Omental fat pad (tissue), 4 donors: ENCODE data around the gene FAM222A. TPM values are rescaled to one million over a fixed set of nuclear protein-coding genes. Genes with fewer than 3 reads are reported as not detected.

ENCODE experiments used
- ATAC-seq: fragments of 150-250 bp; one replicate; pipeline ENCODE4 v1.9.1; 2016; ENCODE audit warnings: mild to moderate bottlenecking, moderate library complexity; ENCODE audit not compliant: low FRiP score
- DNase-seq: peaks from one replicate; pipeline ENCODE4 v3.0.0-alpha.2; 2019; ENCODE audit warnings: low spot score
- total RNA-seq, 4 donors: library from RNA; depleted of rRNA; stranded (reverse); fragments of >200 nt; gene quantifications; one replicate each; pipeline ENCODE4 v1.1.0, GENCODE V29; 2016
- TF ChIP-seq, protein P1 (sequence below), 3 donors: fragments of 450-650 bp; IDR thresholded peaks; one replicate each; pipeline ENCODE4 v1.5.1; 2016 to 2017; ENCODE audit warnings: antibody characterized with exemption in 3 of 3, mild to moderate bottlenecking in 3 of 3, moderate library complexity in 2 of 3

The FAM222A gene
- total RNA-seq, 4 donors from 2014 or later = 0.94 to 2.6 (median 2.3) TPM; not detected in 1

DNA sequence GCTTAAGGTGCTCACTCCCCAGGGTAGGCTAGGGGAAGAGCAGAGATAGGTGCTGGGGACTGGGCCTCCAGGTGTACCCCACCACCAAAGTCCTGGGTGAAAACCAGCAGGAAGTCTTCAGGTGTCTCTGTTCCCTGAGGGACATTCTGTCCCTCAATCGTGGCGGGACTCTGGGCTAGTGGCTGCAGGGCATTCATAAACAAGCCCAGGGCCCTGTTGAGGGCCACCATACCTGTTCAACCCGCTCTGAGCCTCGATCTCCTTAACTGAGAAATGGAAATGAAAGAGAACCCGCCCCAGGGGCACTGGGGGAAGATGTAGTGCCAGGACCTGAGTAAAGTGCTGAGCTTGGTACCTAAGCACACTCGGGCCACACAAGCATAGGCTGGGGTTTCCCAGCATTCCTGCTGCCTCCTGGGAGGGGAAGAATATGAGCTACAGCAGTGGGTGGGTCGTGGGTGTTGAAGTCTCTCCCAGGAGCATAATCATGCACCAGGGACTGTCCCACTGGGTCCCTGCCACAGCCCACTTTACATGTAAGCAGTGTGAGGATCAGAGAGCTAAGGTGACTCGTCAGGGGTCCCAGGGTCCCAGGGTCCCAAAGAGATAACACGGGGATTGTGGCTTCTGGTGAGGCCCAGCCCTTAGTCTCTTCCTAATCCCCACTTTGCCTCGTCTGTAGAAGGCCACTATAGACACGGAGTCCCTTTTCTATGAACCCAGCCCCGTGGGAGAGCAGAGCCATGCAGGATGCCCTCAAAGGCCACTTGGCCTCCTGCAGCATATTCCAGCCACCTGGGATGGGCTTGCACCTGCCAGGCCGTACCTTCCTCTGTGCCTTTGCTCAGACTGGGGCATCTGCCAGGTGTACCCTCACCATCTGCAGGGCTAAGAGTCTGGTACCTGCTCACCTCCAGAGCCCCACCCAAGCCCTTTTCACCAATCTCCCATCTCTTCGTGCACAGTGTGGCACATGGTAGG lies 14.4 kb downstream of the FAM222A start:
- ATAC-seq (no peak), DNase-seq (no peak)
- TF ChIP-seq, protein P1, sequence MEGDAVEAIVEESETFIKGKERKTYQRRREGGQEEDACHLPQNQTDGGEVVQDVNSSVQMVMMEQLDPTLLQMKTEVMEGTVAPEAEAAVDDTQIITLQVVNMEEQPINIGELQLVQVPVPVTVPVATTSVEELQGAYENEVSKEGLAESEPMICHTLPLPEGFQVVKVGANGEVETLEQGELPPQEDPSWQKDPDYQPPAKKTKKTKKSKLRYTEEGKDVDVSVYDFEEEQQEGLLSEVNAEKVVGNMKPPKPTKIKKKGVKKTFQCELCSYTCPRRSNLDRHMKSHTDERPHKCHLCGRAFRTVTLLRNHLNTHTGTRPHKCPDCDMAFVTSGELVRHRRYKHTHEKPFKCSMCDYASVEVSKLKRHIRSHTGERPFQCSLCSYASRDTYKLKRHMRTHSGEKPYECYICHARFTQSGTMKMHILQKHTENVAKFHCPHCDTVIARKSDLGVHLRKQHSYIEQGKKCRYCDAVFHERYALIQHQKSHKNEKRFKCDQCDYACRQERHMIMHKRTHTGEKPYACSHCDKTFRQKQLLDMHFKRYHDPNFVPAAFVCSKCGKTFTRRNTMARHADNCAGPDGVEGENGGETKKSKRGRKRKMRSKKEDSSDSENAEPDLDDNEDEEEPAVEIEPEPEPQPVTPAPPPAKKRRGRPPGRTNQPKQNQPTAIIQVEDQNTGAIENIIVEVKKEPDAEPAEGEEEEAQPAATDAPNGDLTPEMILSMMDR (IDR thresholded peaks at IDR 0.05) = no peak

DNA sequence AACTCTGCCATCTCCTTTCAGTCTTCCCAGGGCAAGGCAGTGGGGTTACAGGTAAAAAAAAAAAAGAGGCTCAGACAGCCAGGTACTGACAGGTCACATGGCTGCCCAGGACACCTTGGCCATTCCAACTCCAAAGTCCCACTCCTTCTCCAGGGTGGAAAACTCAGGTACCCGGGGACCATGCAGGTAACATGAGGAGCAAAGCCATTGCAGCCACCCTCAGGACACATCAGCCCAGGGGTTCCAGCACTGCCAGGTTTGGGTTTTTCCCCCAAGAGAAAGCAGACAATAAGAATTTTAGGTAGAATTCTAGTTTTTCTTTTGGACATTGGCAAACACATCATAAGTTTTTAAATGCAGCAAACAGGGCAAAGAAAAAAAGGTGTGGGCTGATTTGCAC lies 15.3 kb downstream of the FAM222A start:
- TF ChIP-seq, protein P1 (IDR thresholded peaks at IDR 0.05) = no peak
- DNase-seq (no peak), ATAC-seq (no peak)

DNA sequence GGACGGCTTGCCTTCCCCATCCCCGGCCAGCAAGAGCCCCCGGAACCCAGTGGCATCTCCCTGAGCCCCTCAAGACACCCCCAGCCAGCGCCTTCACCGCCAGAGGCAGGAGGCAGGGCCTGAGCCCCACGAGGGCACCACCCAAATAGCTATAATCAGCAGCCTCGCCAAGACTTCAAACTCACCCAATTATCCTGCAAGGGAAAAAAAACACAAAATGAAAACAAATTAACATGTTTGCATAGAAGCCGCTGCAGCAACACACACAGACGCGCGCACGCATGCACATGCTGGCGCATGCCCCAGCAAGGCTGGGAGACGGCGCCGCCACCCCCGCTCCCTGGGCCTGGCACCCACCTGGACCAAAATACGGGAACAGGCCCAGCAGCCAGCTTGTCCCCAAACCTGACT lies 15.8 kb downstream of the FAM222A start:
- DNase-seq (no peak), ATAC-seq (no peak)
- TF ChIP-seq, protein P1 (IDR thresholded peaks at IDR 0.05) = no peak

DNA sequence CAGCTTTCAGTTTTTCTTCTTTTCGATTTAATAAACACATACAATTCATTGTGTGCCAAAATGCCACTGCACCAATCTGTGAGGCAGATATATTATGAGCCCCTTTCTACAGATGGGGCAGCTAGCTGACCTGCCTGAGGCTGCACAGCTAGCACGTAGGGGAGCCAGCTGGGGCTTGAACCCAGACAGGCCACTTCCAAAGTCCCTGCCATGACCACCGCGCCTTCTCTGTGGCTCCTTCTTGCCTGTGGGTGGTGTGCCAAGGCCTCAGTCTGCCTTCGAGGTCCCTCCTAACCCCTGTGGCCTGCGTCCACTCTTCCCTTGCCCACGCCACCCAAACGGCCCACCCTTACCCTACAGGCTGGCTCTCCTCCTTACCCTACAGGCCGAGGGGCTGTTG lies 16.2 kb downstream of the FAM222A start:
- TF ChIP-seq, protein P1 (IDR thresholded peaks at IDR 0.05) = no peak
- ATAC-seq (no peak), DNase-seq (no peak)

DNA sequence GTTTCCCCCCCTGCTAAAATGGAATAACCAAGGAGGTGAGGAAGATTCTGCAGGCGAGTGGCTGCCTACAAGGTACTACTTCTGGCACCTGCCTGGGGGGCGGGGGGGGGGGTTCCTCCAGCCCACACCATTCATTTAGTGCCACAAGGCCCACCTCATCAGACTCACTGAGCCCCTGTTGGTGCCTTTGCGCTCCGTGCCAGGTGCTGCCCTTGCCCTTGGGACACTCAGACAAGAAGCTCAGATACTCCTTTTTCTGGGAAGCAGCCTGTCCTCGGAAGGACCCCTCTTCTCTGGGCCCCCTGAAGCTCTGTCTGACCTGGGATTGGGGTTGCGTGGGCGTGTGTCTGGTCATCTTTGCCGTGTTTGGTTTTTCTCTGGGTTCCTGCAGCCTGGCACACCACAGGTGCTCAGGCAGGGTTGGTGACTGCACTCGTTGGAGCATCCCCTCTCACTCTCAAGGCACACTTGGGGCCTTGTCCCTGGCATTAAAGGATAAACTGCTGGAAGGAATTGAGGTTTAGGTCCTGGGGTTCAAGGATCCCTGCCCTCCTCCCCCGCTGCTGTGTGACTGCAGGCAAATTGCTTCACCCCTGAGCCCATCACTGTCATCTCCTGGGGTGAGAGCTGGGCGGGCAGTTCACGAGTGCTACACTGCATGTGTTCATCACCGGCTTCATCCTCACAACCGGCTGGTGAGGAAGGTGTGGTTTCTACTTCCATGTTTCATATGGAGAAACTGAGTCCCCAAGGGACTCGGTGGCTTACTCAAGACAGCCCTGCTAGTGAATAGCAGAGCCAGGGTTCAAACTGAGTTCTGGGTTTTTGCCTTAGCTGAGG lies 16.9 kb downstream of the FAM222A start:
- TF ChIP-seq, protein P1 (IDR thresholded peaks at IDR 0.05) = no peak
- DNase-seq (no peak), ATAC-seq (no peak)

DNA sequence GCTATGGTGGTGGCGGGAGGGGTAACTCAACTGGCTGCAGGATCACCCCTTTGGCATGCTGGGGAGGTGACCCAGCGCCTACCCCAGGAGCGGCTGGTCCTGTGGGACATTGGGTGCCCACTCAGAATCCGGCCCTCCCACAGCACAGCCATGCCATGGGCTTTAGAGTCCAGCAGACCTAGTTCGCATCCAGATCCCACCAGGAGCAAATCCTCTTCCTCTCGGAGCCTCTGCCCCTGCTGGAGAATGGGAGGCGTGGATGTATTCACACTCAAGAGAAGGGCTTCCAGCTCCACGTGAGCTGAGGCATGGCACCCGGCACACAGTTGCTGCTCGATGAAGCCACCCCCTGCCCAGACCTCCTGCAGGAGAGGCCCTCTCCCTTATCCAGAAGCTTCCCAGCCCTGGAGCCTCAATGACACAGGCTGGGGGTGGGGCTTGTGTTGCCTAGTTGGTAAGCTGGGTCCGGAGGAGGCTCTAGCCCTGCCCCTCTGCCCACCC lies 17.7 kb downstream of the FAM222A start:
- ATAC-seq (no peak), DNase-seq (no peak)
- TF ChIP-seq, protein P1 (IDR thresholded peaks at IDR 0.05) = no peak
